Mucosa of descending colon (tissue), 3 donors: ENCODE data around the gene CTBP2. TPM values are rescaled to one million over a fixed set of nuclear protein-coding genes. Genes with fewer than 3 reads are reported as not detected.
A peak's percentile ranks its signal among the peaks of the same experiment; 100 is the strongest.

Source experiments
- ATAC-seq: fragments of 200-7000 bp; cut with Tn5 transposase; one replicate; pipeline ENCODE4 v1.9.1; 2020; ENCODE audit warnings: mild to moderate bottlenecking, moderate library complexity
- DNase-seq, 3 donors: peaks; one replicate each; pipeline ENCODE4 v3.0.0-alpha.2; 2020
- H3K36me3 ChIP-seq: fragments of 200-600 bp; one replicate; pipeline ENCODE4 v1.8.0; 2021; ENCODE audit warnings: low read depth, mild to moderate bottlenecking
- H3K4me1 ChIP-seq: fragments of 200-600 bp; one replicate; pipeline ENCODE4 v1.8.0; 2021; ENCODE audit warnings: low read depth, mild to moderate bottlenecking
- H3K4me3 ChIP-seq: fragments of 200-600 bp; one replicate; pipeline ENCODE4 v1.8.0; 2021; ENCODE audit warnings: mild to moderate bottlenecking
- H3K9me3 ChIP-seq: fragments of 200-600 bp; one replicate; pipeline ENCODE4 v1.8.0; 2021; ENCODE audit warnings: mild to moderate bottlenecking
- intact Hi-C, 2 donors: fragments of 100-400 bp; cut with DNase I in 1 of 2; cut with micrococcal nuclease in 1 of 2; formaldehyde crosslinking; loops; one replicate each; pipeline versions ENCODE4 v1.11.0 to v1.11.1; 2022; cut with DNase I, micrococcal nuclease
- total RNA-seq, 3 donors: library from RNA; stranded (reverse); fragmentation: NEBNext Ultra II Directional in 2 of 3; extraction: Animal tissue kit (Norgen Biotek cat#: 25700) in 2 of 3; gene quantifications; one replicate each; pipeline versions ENCODE4 v1.2.1 to v1.2.4, GENCODE V29; 2021 to 2023
- TF ChIP-seq, protein P1 (sequence below): fragments of 200-600 bp; IDR thresholded peaks from one replicate; pipeline ENCODE4 v1.8.0; 2022; ENCODE audit warnings: antibody characterized with exemption, mild to moderate bottlenecking
- donor health status: DM: no; HTN: no; CAD: no; lungs with moderate emphysema.
- donor health status: DM: no; HTN: no; CAD: no.
- donor health status: DM: no; HTN: yes; CAD: no.

Gene CTBP2
- total RNA-seq, 3 donors from 2014 or later = 109 to 137 (median 121) TPM

DNA sequence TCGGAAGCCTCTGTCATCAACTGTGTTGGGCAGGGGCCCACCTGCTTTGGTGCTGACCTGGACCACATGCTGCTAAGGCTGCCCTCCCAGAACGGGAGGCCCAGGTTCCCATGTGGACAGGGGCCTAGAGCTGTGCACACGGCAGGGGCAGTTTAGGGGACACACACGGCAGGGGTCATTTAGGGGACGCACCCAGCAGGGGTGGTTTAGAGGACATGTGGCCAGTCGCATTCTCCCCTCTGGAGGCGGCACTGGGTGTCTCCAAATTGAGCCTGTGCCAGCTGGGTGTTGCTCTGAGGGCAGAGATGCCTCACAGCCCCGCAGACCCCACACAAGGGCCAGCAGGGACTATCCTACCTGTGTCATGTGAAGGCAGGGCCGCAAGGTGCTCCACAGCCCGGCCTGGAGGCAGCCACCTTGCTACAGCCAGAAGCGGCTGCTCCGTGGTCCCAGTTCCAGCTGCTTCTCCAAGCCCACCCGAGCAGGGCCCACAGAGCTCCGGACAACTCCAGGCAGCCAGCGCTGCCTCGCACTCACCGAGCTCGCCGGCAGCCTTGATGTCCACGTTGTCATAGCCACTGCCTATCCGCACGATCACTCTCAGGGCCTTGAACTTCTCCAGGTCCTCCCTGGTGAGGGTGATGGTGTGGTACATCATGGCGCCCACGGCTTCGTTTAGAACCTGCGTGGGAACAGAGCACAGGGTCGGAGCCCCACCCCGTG lies 157.8 kb downstream of the CTBP2 start:
- H3K4me3 ChIP-seq = no peak overlapping the region
- TF ChIP-seq, protein P1, sequence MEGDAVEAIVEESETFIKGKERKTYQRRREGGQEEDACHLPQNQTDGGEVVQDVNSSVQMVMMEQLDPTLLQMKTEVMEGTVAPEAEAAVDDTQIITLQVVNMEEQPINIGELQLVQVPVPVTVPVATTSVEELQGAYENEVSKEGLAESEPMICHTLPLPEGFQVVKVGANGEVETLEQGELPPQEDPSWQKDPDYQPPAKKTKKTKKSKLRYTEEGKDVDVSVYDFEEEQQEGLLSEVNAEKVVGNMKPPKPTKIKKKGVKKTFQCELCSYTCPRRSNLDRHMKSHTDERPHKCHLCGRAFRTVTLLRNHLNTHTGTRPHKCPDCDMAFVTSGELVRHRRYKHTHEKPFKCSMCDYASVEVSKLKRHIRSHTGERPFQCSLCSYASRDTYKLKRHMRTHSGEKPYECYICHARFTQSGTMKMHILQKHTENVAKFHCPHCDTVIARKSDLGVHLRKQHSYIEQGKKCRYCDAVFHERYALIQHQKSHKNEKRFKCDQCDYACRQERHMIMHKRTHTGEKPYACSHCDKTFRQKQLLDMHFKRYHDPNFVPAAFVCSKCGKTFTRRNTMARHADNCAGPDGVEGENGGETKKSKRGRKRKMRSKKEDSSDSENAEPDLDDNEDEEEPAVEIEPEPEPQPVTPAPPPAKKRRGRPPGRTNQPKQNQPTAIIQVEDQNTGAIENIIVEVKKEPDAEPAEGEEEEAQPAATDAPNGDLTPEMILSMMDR = no peak
- no peak for ATAC-seq
- no peaks in the 10 kb centered on the region for H3K4me1 ChIP-seq
- H3K36me3 ChIP-seq = peaks cover 7% of the 10 kb centered on the region
- no peaks in the 10 kb centered on the region for H3K9me3 ChIP-seq
- intact Hi-C loops = no loop called here
- DNase-seq = peak in 2 of 3 donors; percentile 25 to 36

DNA sequence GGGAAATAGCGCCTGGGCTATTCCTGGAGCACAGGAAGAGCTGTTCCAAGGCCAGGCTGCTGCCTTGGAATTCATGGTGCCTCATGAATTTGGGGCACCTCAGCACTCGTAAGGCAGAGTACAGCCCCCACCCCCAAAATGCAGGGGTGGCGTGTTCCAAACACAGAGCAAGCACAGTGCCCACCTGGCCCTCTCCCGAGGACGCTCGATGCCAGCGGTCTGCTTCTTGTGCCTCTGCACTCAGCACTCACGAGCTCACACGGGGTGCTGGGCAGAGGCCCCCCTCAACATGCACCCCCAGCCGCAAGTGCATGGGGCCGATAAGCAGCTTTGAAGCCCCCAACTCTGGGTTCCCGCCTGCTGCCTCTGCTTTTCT lies 158.3 kb downstream of the CTBP2 start:
- no peak overlapping the region for H3K4me3 ChIP-seq
- TF ChIP-seq, protein P1 = no peak
- ATAC-seq (no peak), DNase-seq (peak in 1 of 3 donors; percentile 33)
- H3K9me3 ChIP-seq = no peaks in the 10 kb centered on the region
- H3K4me1 ChIP-seq = no peaks in the 10 kb centered on the region
- intact Hi-C loops = no loop called here
- H3K36me3 ChIP-seq = peaks cover 7% of the 10 kb centered on the region

DNA sequence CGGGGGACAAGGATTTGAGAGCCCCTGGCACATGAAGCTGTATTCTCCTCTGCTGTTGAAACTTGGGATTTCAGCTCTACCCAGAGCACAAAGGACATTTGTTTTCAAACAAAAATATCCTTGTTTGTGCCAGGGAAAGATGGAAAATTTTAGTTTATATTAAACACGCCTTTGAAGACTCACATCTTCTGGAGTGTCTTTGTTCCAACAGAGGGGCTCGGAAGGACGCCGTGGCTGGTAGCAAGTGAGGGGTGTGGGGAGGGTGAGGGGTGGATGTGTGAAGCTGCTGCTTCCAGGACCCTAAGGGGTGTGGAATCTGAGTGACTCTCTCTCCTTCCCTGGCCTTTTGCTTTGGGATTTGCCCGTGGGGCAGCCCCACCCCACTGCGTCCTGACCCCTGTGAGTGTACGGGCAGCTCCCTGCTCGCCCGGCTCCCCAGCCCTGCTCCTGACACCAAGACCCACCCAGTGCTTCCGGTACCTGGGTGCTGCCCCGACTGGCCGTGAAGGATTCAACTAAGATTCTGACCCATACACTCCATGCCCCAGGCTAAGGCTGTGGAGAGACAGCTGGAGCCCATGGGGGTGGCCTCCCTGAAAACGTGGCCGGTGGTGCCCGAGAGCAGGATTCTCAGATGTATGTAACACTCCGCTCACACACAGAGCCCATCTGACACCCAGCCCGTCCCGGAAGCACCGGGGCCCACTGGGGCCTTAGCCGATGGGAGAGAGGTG lies 158.9 kb downstream of the CTBP2 start:
- intact Hi-C loops = no loop called here
- ATAC-seq = no peak
- peaks cover 11% of the 10 kb centered on the region for H3K36me3 ChIP-seq
- H3K4me3 ChIP-seq = no peak overlapping the region
- H3K9me3 ChIP-seq = no peaks in the 10 kb centered on the region
- TF ChIP-seq, protein P1 = no peak
- no peaks in the 10 kb centered on the region for H3K4me1 ChIP-seq
- DNase-seq = peak in 1 of 3 donors; percentile 37

DNA sequence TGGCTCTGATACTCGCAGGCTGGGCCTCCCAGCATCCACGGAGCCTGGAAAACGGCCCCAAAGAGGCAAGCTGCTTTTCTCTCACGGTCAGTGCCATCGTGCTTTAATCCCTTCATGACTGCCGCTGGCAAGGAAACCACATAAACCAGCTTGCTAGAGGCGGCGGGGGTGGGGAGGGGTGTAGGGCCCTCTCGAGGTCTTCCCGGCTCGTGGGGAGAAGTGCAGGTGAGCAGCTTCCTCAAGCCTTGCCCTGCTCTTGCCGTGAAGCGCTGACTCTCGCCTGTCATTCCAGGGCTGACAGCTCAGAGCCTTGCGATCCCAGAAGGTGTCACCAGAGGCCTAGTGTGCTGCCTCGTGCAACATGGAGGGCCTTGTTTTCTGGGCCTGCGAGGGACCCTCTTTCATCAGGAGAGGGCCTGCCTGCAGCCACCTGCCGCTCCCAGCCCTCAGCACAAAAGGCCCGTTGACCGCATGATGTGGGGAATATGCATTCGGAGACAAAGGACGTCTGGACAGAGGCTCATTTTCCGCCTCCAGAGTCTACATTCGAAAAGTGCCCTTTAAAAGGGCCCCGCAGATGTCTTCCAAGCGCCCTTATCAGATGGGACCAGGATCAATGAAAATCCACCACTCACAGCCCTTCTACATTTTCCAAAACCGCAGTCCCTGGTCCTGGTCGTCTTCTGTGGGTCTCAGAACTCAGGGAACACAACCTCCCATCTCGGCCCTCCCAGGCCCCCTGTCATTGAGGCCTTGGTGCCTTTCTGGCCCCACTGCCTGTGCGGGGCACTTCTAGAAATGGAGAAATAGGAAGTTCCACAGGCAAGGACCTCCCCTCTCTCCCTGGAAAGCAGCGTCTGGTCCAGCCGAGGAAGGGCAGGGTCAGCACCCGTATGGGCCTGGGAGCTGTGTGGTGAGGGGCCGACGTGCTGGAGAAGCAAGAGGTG lies 159.7 kb downstream of the CTBP2 start:
- DNase-seq = peak in 1 of 3 donors; percentile 39
- H3K4me3 ChIP-seq = no peak overlapping the region
- intact Hi-C loops = no loop called here
- no peak for ATAC-seq
- TF ChIP-seq, protein P1 = no peak
- H3K36me3 ChIP-seq = peaks cover 12% of the 10 kb centered on the region
- no peaks in the 10 kb centered on the region for H3K9me3 ChIP-seq
- no peaks in the 10 kb centered on the region for H3K4me1 ChIP-seq
